M059J (cell line): ENCODE measurements around the gene TLE4. TPM values are rescaled to one million over a fixed set of nuclear protein-coding genes. Genes with fewer than 3 reads are reported as not detected.

Source experiments
- DNase-seq: peaks from one replicate; pipeline ENCODE4 v3.0.0-alpha.2; 2012; ENCODE audit warnings: low read depth
- total RNA-seq: library from RNA; depleted of rRNA; stranded (reverse); fragments of >200 nt; shearing (Covaris generic); gene quantifications from 2 replicates; pipeline ENCODE4 v1.2.3, GENCODE V29; 2014

The TLE4 gene
- total RNA-seq, 1 experiment from 2014 or later: 307 TPM

- DNase-seq: no peak
Measured at GRCh38 chr9:79663878-79664277, 92.1 kb downstream of the TLE4 start.

GRCh38 chr9:79664375-79664831 is 92.6 kb downstream of the TLE4 start:
- no peak for DNase-seq

GRCh38 chr9:79665369-79665768 is 93.6 kb downstream of the TLE4 start:
- no peak for DNase-seq

- DNase-seq: no peak
Measured at GRCh38 chr9:79665931-79666330, 94.2 kb downstream of the TLE4 start.

- no peak for DNase-seq
Measured at GRCh38 chr9:79667120-79667519, 95.4 kb downstream of the TLE4 start.

GRCh38 chr9:79667817-79668436 is 96.2 kb downstream of the TLE4 start:
- DNase-seq: no peak

GRCh38 chr9:79668956-79669355 is 97.2 kb downstream of the TLE4 start:
- no peak for DNase-seq

- DNase-seq: peak; percentile 54
Measured at GRCh38 chr9:79670269-79670961, 98.7 kb downstream of the TLE4 start.

- DNase-seq: peak; percentile 23
Measured at GRCh38 chr9:79671558-79671957, 99.8 kb downstream of the TLE4 start.

- no peak for DNase-seq
Measured at GRCh38 chr9:79672236-79672635, 100.5 kb downstream of the TLE4 start.

GRCh38 chr9:79672891-79673290 is 101.1 kb downstream of the TLE4 start:
- DNase-seq: no peak

GRCh38 chr9:79673614-79674013 is 101.8 kb downstream of the TLE4 start:
- no peak for DNase-seq

- no peak for DNase-seq
Measured at GRCh38 chr9:79674052-79674777, 102.5 kb downstream of the TLE4 start.

- no peak for DNase-seq
Measured at GRCh38 chr9:79681576-79681975, 109.8 kb downstream of the TLE4 start.

- peak; percentile 54 for DNase-seq
Measured at GRCh38 chr9:79682076-79682736, 110.4 kb downstream of the TLE4 start.

- DNase-seq: no peak
Measured at GRCh38 chr9:79684059-79684458, 112.3 kb downstream of the TLE4 start.

- DNase-seq: peak; percentile 75
Measured at GRCh38 chr9:79684711-79685575, 113.2 kb downstream of the TLE4 start.

- DNase-seq: peak; percentile 72
Measured at GRCh38 chr9:79685577-79685976, 113.8 kb downstream of the TLE4 start.

- peak; percentile 99 for DNase-seq
Measured at GRCh38 chr9:79686381-79687130, 114.8 kb downstream of the TLE4 start.

GRCh38 chr9:79687131-79687447 is 115.3 kb downstream of the TLE4 start:
- peak; percentile 33 for DNase-seq

GRCh38 chr9:79688363-79688762 is 116.6 kb downstream of the TLE4 start:
- DNase-seq: no peak
